ENCODE measurements around the gene HLTF.
"Not testable (repeated sequence)": the region's sequence is repeated elsewhere in the genome, so short reads cannot be mapped to it uniquely, and the experiment has no call there.

HLTF gene

GRCh38 chr3:149104484-149104883 is 18.2 kb upstream of the HLTF start:
- no peak for FAIRE-seq

GRCh38 chr3:149101641-149102040 is 15.3 kb upstream of the HLTF start:
- no peak for TF ChIP-seq CTCF (IDR thresholded peaks at IDR 0.05; ENCODE audit: insufficient read depth, missing control alignments)
- FAIRE-seq (no peak), DNase-seq (ENCODE audit: insufficient read length, low spot score) (no peak)

More at GRCh38 chr3:149104484-149104883, 18.2 kb upstream of the HLTF start:
- DNase-seq (ENCODE audit: insufficient read length, low spot score) = no peak
- TF ChIP-seq CTCF (IDR thresholded peaks at IDR 0.05; ENCODE audit: insufficient read depth, missing control alignments) = no peak

GRCh38 chr3:149101154-149101553 is 14.8 kb upstream of the HLTF start:
- TF ChIP-seq CTCF (IDR thresholded peaks at IDR 0.05; ENCODE audit: insufficient read depth, missing control alignments) = no peak
- DNase-seq (ENCODE audit: insufficient read length, low spot score) (no peak), FAIRE-seq (no peak)

GRCh38 chr3:149097987-149098386 is 11.7 kb upstream of the HLTF start:
- DNase-seq (ENCODE audit: insufficient read length, low spot score); FAIRE-seq: not testable (repeated sequence)

DNA sequence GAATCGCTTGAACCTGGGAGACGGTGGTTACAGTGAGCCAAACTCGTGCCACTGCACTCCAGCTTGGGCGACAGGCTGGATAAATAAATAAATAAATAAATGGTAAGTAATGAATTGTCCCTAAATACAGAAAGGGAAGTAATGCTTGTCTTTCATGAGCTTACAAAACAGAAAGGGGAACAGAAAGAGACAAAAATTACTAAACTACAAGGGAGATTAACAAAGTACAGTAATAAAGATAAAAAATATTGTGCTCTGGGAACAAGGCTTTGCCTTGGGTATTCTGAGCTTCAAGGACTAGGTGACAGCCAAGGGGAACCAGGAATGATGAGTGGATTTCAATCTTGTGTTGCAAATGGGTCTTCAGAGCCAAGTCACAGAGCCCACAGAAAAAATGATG is 9.2 kb upstream of the HLTF start:
- DNase-seq (ENCODE audit: insufficient read length, low spot score) = no peak
- FAIRE-seq = no peak
- TF ChIP-seq CTCF (IDR thresholded peaks at IDR 0.05; ENCODE audit: insufficient read depth, missing control alignments) = no peak

- FAIRE-seq (no peak), DNase-seq (ENCODE audit: insufficient read length, low spot score) (no peak)
These were observed 5.7 kb upstream of the HLTF start for GRCh38 chr3:149091983-149092382.

DNA sequence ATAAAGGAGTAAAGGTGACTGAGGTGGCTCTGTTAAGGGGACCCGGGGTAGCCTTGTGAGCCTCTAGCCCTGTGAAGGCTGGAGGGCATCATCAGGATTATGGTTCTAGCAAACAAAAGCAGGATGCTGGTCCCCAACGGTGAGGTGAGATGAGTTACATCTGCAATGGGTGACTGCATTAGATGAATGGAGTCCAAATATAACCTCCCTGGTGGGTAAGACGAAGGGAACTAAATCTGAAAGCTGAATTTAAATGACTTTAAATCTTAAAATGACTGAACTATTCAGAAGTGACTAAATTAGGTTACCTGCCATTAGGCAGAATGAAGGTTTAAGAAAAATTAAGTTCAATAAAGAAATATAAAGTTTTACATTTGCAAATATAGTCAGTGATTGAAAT is 4.6 kb upstream of the HLTF start:
- no peak for DNase-seq (ENCODE audit: insufficient read length, low spot score)
- TF ChIP-seq CTCF (IDR thresholded peaks at IDR 0.05; ENCODE audit: insufficient read depth, missing control alignments) = no peak
- no peak for FAIRE-seq

More at GRCh38 chr3:149091983-149092382, 5.7 kb upstream of the HLTF start:
- no peak for TF ChIP-seq CTCF (IDR thresholded peaks at IDR 0.05; ENCODE audit: insufficient read depth, missing control alignments)

- FAIRE-seq = no peak
- DNase-seq (ENCODE audit: insufficient read length, low spot score) = no peak
- no peak for TF ChIP-seq CTCF (IDR thresholded peaks at IDR 0.05; ENCODE audit: insufficient read depth, missing control alignments)
These were observed 4.1 kb upstream of the HLTF start for GRCh38 chr3:149090461-149090860.
